GM23338 (cell line): ENCODE measurements around the gene SNTG2. TPM values are rescaled to one million over a fixed set of nuclear protein-coding genes. Genes with fewer than 3 reads are reported as not detected.
A peak's percentile ranks its signal among the peaks of the same experiment; 100 is the strongest.

Experiments used
- ATAC-seq: fragments of 200-7000 bp; cut with Tn5 transposase; 3 replicates; pipeline ENCODE4 v1.9.1; 2020
- DNase-seq: peaks from one replicate; pipeline ENCODE4 v3.0.0-alpha.2; 2015; ENCODE audit warnings: low spot score
- H2AFZ ChIP-seq: fragments of 200-600 bp; sonication (generic); 2 replicates; pipeline ENCODE4 v1.8.0; 2016; ENCODE audit warnings: antibody characterized with exemption, mild to moderate bottlenecking, moderate library complexity
- H3F3A ChIP-seq: fragments of 200-600 bp; sonication (generic); replicated peaks from 2 replicates; pipeline ENCODE4 v1.8.0; 2017; ENCODE audit warnings: antibody characterized with exemption, mixed run types, low read depth
- H3K27ac ChIP-seq: fragments of 200-600 bp; sonication (generic); 2 replicates; pipeline ENCODE4 v1.6.1; 2016; ENCODE audit warnings: low read depth
- H3K27me3 ChIP-seq: fragments of 200-600 bp; sonication (generic); 2 replicates; pipeline ENCODE4 v1.8.0; 2016; ENCODE audit warnings: mild to moderate bottlenecking, mixed run types, moderate library complexity; ENCODE audit not compliant: insufficient read depth
- H3K36me3 ChIP-seq: fragments of 200-600 bp; sonication (generic); 2 replicates; pipeline ENCODE4 v1.8.0; 2016; ENCODE audit warnings: mild to moderate bottlenecking; ENCODE audit not compliant: insufficient read depth
- H3K4me1 ChIP-seq: fragments of 200-600 bp; sonication (generic); 2 replicates; pipeline ENCODE4 v1.8.0; 2016; ENCODE audit warnings: mild to moderate bottlenecking, moderate library complexity; ENCODE audit not compliant: insufficient read depth
- H3K4me2 ChIP-seq: fragments of 200-600 bp; sonication (generic); 2 replicates; pipeline ENCODE4 v1.7.1; 2017; ENCODE audit warnings: mixed run types
- H3K4me3 ChIP-seq: fragments of 200-600 bp; sonication (generic); 2 replicates; pipeline ENCODE4 v1.6.1; 2016; ENCODE audit warnings: mixed run types
- H3K79me2 ChIP-seq: fragments of 200-600 bp; sonication (generic); replicated peaks from 2 replicates; pipeline ENCODE4 v1.8.0; 2017; ENCODE audit warnings: mild to moderate bottlenecking; ENCODE audit not compliant: insufficient read depth
- H3K9me2 ChIP-seq: fragments of 200-600 bp; sonication (generic); 2 replicates; pipeline ENCODE4 v1.8.0; 2017; ENCODE audit not compliant: insufficient read depth
- H4K20me1 ChIP-seq: fragments of 200-600 bp; sonication (generic); replicated peaks from 2 replicates; pipeline ENCODE4 v1.8.0; 2017; ENCODE audit warnings: mild to moderate bottlenecking; ENCODE audit not compliant: insufficient read depth
- H3K27ac Mint-ChIP-seq: 2 replicates; pipeline ENCODE4 v1.8.0; 2020; ENCODE audit warnings: inconsistent platforms, mild to moderate bottlenecking, moderate library complexity, mixed read lengths
- H3K27me3 Mint-ChIP-seq: 3 replicates; pipeline ENCODE4 v1.8.0; 2022; ENCODE audit warnings: low read depth, mild to moderate bottlenecking, moderate library complexity, mixed read lengths, inconsistent platforms; ENCODE audit not compliant: insufficient read depth, poor library complexity
- H3K36me3 Mint-ChIP-seq: 3 replicates; pipeline ENCODE4 v1.8.0; 2021; ENCODE audit warnings: low read depth, mild to moderate bottlenecking, inconsistent platforms, moderate library complexity, mixed read lengths
- H3K4me1 Mint-ChIP-seq: 3 replicates; pipeline ENCODE4 v1.8.0; 2020; ENCODE audit warnings: mild to moderate bottlenecking, inconsistent platforms, mixed read lengths
- H3K4me3 Mint-ChIP-seq: 3 replicates; pipeline ENCODE4 v1.8.0; 2021; ENCODE audit warnings: moderate library complexity, mild to moderate bottlenecking, inconsistent platforms, mixed read lengths
- H3K9me3 Mint-ChIP-seq: 3 replicates; pipeline ENCODE4 v1.8.0; 2020; ENCODE audit warnings: moderate library complexity, mild to moderate bottlenecking, inconsistent platforms, mixed read lengths
- CREB1 ChIP-seq: fragments of 250-450 bp; sonication (Bioruptor Pico); IDR thresholded peaks from 2 replicates; pipeline ENCODE4 v1.5.0; 2020; ENCODE audit warnings: low read depth, mild to moderate bottlenecking, moderate library complexity
- EZH2 ChIP-seq: fragments of 200-600 bp; sonication (generic); IDR thresholded peaks from one replicate; pipeline ENCODE4 v1.8.0; 2017; ENCODE audit warnings: antibody characterized with exemption, mild to moderate bottlenecking, low read depth; ENCODE audit not compliant: unreplicated experiment
- EZH2phosphoT487 ChIP-seq: fragments of 200-600 bp; sonication (generic); IDR thresholded peaks from one replicate; pipeline ENCODE4 v1.8.1; 2018; ENCODE audit warnings: antibody characterized with exemption; ENCODE audit not compliant: unreplicated experiment
- JUNB ChIP-seq: IDR thresholded peaks from one replicate; pipeline ENCODE4 v1.6.1; 2016; ENCODE audit warnings: antibody characterized with exemption; ENCODE audit not compliant: unreplicated experiment
- NANOG ChIP-seq: IDR thresholded peaks from 2 replicates; pipeline ENCODE4 v1.6.1; 2016; ENCODE audit warnings: antibody characterized with exemption, borderline replicate concordance
- POLR2AphosphoS5 ChIP-seq: IDR thresholded peaks from 2 replicates; pipeline ENCODE4 v1.6.1; 2016; ENCODE audit warnings: antibody characterized with exemption, low read depth
- STAT1 ChIP-seq: IDR thresholded peaks from one replicate; pipeline ENCODE4 v1.6.1; 2016; ENCODE audit warnings: antibody characterized with exemption; ENCODE audit not compliant: unreplicated experiment
- ZNF114 ChIP-seq: fragments of 250-450 bp; sonication (Bioruptor Pico); IDR thresholded peaks from 2 replicates; pipeline ENCODE4 v1.5.0; 2020; ENCODE audit warnings: mild to moderate bottlenecking, moderate library complexity
- ZNF331 ChIP-seq: fragments of 250-450 bp; sonication (Bioruptor Pico); IDR thresholded peaks from 2 replicates; pipeline ENCODE4 v1.5.0; 2020; ENCODE audit warnings: low read depth, mild to moderate bottlenecking, moderate library complexity
- polyA plus RNA-seq: library from polyadenylated mRNA; unstranded; fragments of >200 nt; fragmentation: Nextera tagmentation; extraction: Ambion mirVana; gene quantifications from 2 replicates; pipeline ENCODE4 v1.2.1, GENCODE V29; 2016
- total RNA-seq: library from RNA; depleted of rRNA; stranded (reverse); fragments of >200 nt; shearing (Covaris generic); gene quantifications from 2 replicates; pipeline ENCODE4 v1.2.3, GENCODE V29; 2014
- TF ChIP-seq, protein P1 (sequence below): fragments of 250-450 bp; sonication (Bioruptor Pico); IDR thresholded peaks from 2 replicates; pipeline ENCODE4 v1.5.0; 2020; ENCODE audit warnings: mild to moderate bottlenecking, moderate library complexity
- TF ChIP-seq, protein P2 (sequence below): IDR thresholded peaks from one replicate; pipeline ENCODE4 v1.6.1; 2018; ENCODE audit warnings: antibody characterized with exemption; ENCODE audit not compliant: unreplicated experiment
- TF ChIP-seq, protein P3 (sequence below), 2 experiments: fragments of 200-600 bp in 1 of 2; sonication (generic) in 1 of 2; conservative IDR thresholded peaks; 2 replicates each; pipeline versions ENCODE4 v1.5.1 to v1.6.1; 2016 to 2017; ENCODE audit warnings: antibody characterized with exemption in 2 of 2, low read depth in 2 of 2, mild to moderate bottlenecking in 2 of 2, moderate library complexity in 1 of 2
- TF ChIP-seq, protein P4 (sequence below): IDR thresholded peaks from 2 replicates; pipeline ENCODE4 v1.6.1; 2016; ENCODE audit warnings: antibody characterized with exemption

Gene SNTG2
- total and polyA plus RNA-seq, 2 experiments from 2014 or later, result 27.5 to 60.4 TPM

DNA sequence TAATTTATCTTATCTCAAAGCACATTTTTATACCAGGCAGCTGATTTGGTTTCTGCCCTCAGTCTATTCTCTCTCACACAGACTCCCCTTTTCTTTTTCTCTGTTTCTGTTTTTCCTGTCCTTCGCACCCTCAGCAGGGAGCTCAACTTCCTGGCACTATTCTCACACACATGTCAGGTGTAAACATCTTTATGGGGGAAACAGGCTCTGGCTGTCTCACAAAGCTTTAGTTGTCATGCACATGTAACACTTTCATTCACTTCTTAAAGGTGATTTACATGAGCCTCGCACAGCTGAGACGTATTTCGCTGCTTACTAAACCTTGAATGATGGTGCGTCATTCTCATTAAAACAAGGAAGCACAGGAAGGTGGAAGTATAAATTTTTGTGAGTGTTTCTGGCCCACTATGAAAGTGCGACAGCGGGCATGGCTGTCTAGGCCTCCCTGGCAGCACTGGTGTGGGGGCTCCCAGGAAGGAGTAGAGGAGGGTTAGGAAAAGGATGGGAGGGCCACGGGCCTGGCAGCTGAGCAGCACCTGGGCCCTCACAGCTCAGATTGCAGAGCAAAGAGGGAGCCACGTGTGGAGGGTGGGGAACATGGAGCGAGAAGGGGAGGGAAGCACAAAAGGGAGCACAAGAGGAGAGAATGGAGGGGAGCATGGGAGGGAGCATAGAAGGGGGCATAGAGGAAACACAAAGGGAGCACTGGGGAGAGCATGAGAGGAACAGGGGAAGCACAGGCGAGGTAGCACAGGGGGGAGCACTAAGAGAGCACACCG is 46.2 kb upstream of the SNTG2 start:
- no peak overlapping the region for H3K27ac ChIP-seq
- TF ChIP-seq NANOG, result no peak
- no peak for TF ChIP-seq CREB1 (CRISPR knock-in tag)
- TF ChIP-seq ZNF331, result no peak
- no peak for TF ChIP-seq POLR2AphosphoS5
- no peak for TF ChIP-seq ZNF114
- no peak for TF ChIP-seq JUNB
- no peak for TF ChIP-seq EZH2
- TF ChIP-seq STAT1, result no peak
- TF ChIP-seq, protein P1, sequence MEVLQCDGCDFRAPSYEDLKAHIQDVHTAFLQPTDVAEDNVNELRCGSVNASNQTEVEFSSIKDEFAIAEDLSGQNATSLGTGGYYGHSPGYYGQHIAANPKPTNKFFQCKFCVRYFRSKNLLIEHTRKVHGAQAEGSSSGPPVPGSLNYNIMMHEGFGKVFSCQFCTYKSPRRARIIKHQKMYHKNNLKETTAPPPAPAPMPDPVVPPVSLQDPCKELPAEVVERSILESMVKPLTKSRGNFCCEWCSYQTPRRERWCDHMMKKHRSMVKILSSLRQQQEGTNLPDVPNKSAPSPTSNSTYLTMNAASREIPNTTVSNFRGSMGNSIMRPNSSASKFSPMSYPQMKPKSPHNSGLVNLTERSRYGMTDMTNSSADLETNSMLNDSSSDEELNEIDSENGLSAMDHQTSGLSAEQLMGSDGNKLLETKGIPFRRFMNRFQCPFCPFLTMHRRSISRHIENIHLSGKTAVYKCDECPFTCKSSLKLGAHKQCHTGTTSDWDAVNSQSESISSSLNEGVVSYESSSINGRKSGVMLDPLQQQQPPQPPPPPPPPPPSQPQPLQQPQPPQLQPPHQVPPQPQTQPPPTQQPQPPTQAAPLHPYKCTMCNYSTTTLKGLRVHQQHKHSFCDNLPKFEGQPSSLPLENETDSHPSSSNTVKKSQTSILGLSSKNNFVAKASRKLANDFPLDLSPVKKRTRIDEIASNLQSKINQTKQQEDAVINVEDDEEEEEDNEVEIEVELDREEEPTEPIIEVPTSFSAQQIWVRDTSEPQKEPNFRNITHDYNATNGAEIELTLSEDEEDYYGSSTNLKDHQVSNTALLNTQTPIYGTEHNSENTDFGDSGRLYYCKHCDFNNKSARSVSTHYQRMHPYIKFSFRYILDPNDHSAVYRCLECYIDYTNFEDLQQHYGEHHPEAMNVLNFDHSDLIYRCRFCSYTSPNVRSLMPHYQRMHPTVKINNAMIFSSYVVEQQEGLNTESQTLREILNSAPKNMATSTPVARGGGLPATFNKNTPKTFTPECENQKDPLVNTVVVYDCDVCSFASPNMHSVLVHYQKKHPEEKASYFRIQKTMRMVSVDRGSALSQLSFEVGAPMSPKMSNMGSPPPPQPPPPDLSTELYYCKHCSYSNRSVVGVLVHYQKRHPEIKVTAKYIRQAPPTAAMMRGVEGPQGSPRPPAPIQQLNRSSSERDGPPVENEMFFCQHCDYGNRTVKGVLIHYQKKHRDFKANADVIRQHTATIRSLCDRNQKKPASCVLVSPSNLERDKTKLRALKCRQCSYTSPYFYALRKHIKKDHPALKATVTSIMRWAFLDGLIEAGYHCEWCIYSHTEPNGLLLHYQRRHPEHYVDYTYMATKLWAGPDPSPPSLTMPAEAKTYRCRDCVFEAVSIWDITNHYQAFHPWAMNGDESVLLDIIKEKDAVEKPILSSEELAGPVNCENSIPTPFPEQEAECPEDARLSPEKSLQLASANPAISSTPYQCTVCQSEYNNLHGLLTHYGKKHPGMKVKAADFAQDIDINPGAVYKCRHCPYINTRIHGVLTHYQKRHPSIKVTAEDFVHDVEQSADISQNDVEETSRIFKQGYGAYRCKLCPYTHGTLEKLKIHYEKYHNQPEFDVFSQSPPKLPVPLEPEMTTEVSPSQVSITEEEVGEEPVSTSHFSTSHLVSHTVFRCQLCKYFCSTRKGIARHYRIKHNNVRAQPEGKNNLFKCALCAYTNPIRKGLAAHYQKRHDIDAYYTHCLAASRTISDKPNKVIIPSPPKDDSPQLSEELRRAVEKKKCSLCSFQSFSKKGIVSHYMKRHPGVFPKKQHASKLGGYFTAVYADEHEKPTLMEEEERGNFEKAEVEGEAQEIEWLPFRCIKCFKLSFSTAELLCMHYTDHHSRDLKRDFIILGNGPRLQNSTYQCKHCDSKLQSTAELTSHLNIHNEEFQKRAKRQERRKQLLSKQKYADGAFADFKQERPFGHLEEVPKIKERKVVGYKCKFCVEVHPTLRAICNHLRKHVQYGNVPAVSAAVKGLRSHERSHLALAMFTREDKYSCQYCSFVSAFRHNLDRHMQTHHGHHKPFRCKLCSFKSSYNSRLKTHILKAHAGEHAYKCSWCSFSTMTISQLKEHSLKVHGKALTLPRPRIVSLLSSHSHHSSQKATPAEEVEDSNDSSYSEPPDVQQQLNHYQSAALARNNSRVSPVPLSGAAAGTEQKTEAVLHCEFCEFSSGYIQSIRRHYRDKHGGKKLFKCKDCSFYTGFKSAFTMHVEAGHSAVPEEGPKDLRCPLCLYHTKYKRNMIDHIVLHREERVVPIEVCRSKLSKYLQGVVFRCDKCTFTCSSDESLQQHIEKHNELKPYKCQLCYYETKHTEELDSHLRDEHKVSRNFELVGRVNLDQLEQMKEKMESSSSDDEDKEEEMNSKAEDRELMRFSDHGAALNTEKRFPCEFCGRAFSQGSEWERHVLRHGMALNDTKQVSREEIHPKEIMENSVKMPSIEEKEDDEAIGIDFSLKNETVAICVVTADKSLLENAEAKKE (CRISPR knock-in tag), result no peak
- TF ChIP-seq EZH2phosphoT487, result no peak
- TF ChIP-seq, protein P2, sequence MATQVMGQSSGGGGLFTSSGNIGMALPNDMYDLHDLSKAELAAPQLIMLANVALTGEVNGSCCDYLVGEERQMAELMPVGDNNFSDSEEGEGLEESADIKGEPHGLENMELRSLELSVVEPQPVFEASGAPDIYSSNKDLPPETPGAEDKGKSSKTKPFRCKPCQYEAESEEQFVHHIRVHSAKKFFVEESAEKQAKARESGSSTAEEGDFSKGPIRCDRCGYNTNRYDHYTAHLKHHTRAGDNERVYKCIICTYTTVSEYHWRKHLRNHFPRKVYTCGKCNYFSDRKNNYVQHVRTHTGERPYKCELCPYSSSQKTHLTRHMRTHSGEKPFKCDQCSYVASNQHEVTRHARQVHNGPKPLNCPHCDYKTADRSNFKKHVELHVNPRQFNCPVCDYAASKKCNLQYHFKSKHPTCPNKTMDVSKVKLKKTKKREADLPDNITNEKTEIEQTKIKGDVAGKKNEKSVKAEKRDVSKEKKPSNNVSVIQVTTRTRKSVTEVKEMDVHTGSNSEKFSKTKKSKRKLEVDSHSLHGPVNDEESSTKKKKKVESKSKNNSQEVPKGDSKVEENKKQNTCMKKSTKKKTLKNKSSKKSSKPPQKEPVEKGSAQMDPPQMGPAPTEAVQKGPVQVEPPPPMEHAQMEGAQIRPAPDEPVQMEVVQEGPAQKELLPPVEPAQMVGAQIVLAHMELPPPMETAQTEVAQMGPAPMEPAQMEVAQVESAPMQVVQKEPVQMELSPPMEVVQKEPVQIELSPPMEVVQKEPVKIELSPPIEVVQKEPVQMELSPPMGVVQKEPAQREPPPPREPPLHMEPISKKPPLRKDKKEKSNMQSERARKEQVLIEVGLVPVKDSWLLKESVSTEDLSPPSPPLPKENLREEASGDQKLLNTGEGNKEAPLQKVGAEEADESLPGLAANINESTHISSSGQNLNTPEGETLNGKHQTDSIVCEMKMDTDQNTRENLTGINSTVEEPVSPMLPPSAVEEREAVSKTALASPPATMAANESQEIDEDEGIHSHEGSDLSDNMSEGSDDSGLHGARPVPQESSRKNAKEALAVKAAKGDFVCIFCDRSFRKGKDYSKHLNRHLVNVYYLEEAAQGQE, result no peak
- TF ChIP-seq, protein P3, sequence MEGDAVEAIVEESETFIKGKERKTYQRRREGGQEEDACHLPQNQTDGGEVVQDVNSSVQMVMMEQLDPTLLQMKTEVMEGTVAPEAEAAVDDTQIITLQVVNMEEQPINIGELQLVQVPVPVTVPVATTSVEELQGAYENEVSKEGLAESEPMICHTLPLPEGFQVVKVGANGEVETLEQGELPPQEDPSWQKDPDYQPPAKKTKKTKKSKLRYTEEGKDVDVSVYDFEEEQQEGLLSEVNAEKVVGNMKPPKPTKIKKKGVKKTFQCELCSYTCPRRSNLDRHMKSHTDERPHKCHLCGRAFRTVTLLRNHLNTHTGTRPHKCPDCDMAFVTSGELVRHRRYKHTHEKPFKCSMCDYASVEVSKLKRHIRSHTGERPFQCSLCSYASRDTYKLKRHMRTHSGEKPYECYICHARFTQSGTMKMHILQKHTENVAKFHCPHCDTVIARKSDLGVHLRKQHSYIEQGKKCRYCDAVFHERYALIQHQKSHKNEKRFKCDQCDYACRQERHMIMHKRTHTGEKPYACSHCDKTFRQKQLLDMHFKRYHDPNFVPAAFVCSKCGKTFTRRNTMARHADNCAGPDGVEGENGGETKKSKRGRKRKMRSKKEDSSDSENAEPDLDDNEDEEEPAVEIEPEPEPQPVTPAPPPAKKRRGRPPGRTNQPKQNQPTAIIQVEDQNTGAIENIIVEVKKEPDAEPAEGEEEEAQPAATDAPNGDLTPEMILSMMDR (conservative IDR thresholded peaks at IDR 0.05; ENCODE audit: low read depth in 2 of 2), result no peak
- TF ChIP-seq, protein P4, sequence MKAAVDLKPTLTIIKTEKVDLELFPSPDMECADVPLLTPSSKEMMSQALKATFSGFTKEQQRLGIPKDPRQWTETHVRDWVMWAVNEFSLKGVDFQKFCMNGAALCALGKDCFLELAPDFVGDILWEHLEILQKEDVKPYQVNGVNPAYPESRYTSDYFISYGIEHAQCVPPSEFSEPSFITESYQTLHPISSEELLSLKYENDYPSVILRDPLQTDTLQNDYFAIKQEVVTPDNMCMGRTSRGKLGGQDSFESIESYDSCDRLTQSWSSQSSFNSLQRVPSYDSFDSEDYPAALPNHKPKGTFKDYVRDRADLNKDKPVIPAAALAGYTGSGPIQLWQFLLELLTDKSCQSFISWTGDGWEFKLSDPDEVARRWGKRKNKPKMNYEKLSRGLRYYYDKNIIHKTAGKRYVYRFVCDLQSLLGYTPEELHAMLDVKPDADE, result no peak
- peaks cover 27% of the 10 kb centered on the region; the same call in 2 of the 3 replicates for H3K9me3 Mint-ChIP-seq
- peak overlapping the region; percentile 21; the same call in 2 of the 3 replicates for H3K4me3 Mint-ChIP-seq
- H2AFZ ChIP-seq, result peak overlapping the region; percentile 2; the same call in 1 of the 2 replicates
- H3K27ac Mint-ChIP-seq, result no peak overlapping the region; the same call in 1 of the 2 replicates
- no peaks in the 10 kb centered on the region for H3K36me3 ChIP-seq
- H3K4me1 Mint-ChIP-seq, result peaks cover 30% of the 10 kb centered on the region
- H3F3A ChIP-seq, result no peaks in the 10 kb centered on the region
- peak; percentile 30 for DNase-seq
- no peaks in the 10 kb centered on the region for H3K27me3 ChIP-seq
- H3K27me3 Mint-ChIP-seq, result peaks cover 7% of the 10 kb centered on the region
- no peak overlapping the region for H3K4me3 ChIP-seq
- no peaks in the 10 kb centered on the region for H4K20me1 ChIP-seq
- H3K9me2 ChIP-seq, result no peaks in the 10 kb centered on the region
- H3K36me3 Mint-ChIP-seq, result peaks cover 28% of the 10 kb centered on the region; the same call in 2 of the 3 replicates
- H3K79me2 ChIP-seq, result no peaks in the 10 kb centered on the region
- peak overlapping the region; percentile 48 for H3K4me2 ChIP-seq
- H3K4me1 ChIP-seq, result peaks cover 25% of the 10 kb centered on the region
- ATAC-seq, result peak; percentile 80
